ENCODE measurements around the gene TTC28.

Gene TTC28

GRCh38 chr22:27988704-27989103 is 690.9 kb downstream of the TTC28 start:
- DNase-seq (ENCODE audit: low spot score), result no peak

GRCh38 chr22:27987557-27987956 is 692.1 kb downstream of the TTC28 start:
- no peak for DNase-seq (ENCODE audit: low spot score)

- no peak for DNase-seq (ENCODE audit: low spot score)
These were observed 692.7 kb downstream of the TTC28 start for GRCh38 chr22:27986937-27987336.

GRCh38 chr22:27986459-27986858 is 693.2 kb downstream of the TTC28 start:
- no peak for DNase-seq (ENCODE audit: low spot score)

- DNase-seq (ENCODE audit: low spot score), result no peak
These were observed 694.0 kb downstream of the TTC28 start for GRCh38 chr22:27985323-27986275.

- no peak for DNase-seq (ENCODE audit: low spot score)
These were observed 694.9 kb downstream of the TTC28 start for GRCh38 chr22:27984723-27985122.

- DNase-seq (ENCODE audit: low spot score), result no peak
These were observed 695.5 kb downstream of the TTC28 start for GRCh38 chr22:27984001-27984695.

GRCh38 chr22:27983361-27983791 is 696.3 kb downstream of the TTC28 start:
- DNase-seq (ENCODE audit: low spot score), result no peak

- no peak for DNase-seq (ENCODE audit: low spot score)
These were observed 696.9 kb downstream of the TTC28 start for GRCh38 chr22:27982630-27983180.

- no peak for DNase-seq (ENCODE audit: low spot score)
These were observed 697.5 kb downstream of the TTC28 start for GRCh38 chr22:27982106-27982505.

GRCh38 chr22:27980424-27981148 is 699.1 kb downstream of the TTC28 start:
- DNase-seq (ENCODE audit: low spot score), result no peak

GRCh38 chr22:27978802-27979201 is 700.8 kb downstream of the TTC28 start:
- no peak for DNase-seq (ENCODE audit: low spot score)

GRCh38 chr22:27978317-27978716 is 701.3 kb downstream of the TTC28 start:
- DNase-seq (ENCODE audit: low spot score), result no peak

- DNase-seq (ENCODE audit: low spot score), result no peak
These were observed 703.1 kb downstream of the TTC28 start for GRCh38 chr22:27976586-27976985.

- DNase-seq (ENCODE audit: low spot score), result no peak
These were observed 704.1 kb downstream of the TTC28 start for GRCh38 chr22:27975381-27976013.

- no peak for DNase-seq (ENCODE audit: low spot score)
These were observed 705.8 kb downstream of the TTC28 start for GRCh38 chr22:27973846-27974245.

- DNase-seq (ENCODE audit: low spot score), result no peak
These were observed 706.6 kb downstream of the TTC28 start for GRCh38 chr22:27972732-27973698.

- DNase-seq (ENCODE audit: low spot score), result no peak
These were observed 707.7 kb downstream of the TTC28 start for GRCh38 chr22:27971926-27972325.

- DNase-seq (ENCODE audit: low spot score), result no peak
These were observed 708.9 kb downstream of the TTC28 start for GRCh38 chr22:27970596-27971220.

All from pons (tissue), 1 donor.